CD4-positive, CD25-positive, alpha-beta regulatory T cell (primary cell): Measurements from ENCODE around the gene SFXN5. TPM values are rescaled to one million over a fixed set of nuclear protein-coding genes. Genes with fewer than 3 reads are reported as not detected.

Experiments
- ATAC-seq, 2 donors: fragments of 150-1000 bp; cut with Tn5 transposase; one replicate each; pipeline ENCODE4 v1.10.0; 2021; ENCODE audit warnings: low read depth in 2 of 2, moderate number of reproducible peaks in 2 of 2, moderate library complexity in 1 of 2
- DNase-seq, 3 donors: peaks; one replicate each; pipeline versions ENCODE4 v3.0.0 to v3.0.0-alpha.2; 2012 to 2022; ENCODE audit warnings: mixed read lengths in 1 of 3
- H3K27ac ChIP-seq: one replicate; pipeline ENCODE4 v1.7.0; 2013; ENCODE audit warnings: mild to moderate bottlenecking, low read length; ENCODE audit not compliant: insufficient read depth, poor library complexity, severe bottlenecking
- H3K27me3 ChIP-seq: one replicate; pipeline ENCODE4 v1.7.0; 2013; ENCODE audit warnings: low read length; ENCODE audit not compliant: control insufficient read depth, insufficient read depth
- H3K36me3 ChIP-seq: one replicate; pipeline ENCODE4 v1.7.0; 2013; ENCODE audit warnings: mild to moderate bottlenecking, low read length, moderate library complexity; ENCODE audit not compliant: control insufficient read depth, insufficient read depth
- H3K4me1 ChIP-seq: 2 replicates; pipeline ENCODE4 v1.7.0; 2013; ENCODE audit warnings: mild to moderate bottlenecking, low read length; ENCODE audit not compliant: insufficient read depth, control insufficient read depth, poor library complexity, severe bottlenecking
- H3K4me3 ChIP-seq: one replicate; pipeline ENCODE4 v1.7.0; 2013; ENCODE audit warnings: low read depth, mild to moderate bottlenecking, low read length, moderate library complexity
- H3K9me3 ChIP-seq, 2 experiments: 1 replicate in 1 of 2; 2 replicates in 1 of 2; pipeline ENCODE4 v1.7.0; 2013; ENCODE audit warnings: low read length in 2 of 2, mild to moderate bottlenecking in 1 of 2, moderate library complexity in 1 of 2; ENCODE audit not compliant: control insufficient read depth in 2 of 2
- H3K27ac Mint-ChIP-seq, 3 donors: one replicate each; pipeline ENCODE4 v1.8.0; 2020 to 2022; ENCODE audit warnings: mild to moderate bottlenecking in 3 of 3, mixed read lengths in 3 of 3, moderate library complexity in 2 of 3
- H3K27me3 Mint-ChIP-seq: one replicate; pipeline ENCODE4 v1.8.0; 2022; ENCODE audit warnings: mild to moderate bottlenecking, mixed read lengths
- H3K36me3 Mint-ChIP-seq: one replicate; pipeline ENCODE4 v1.8.0; 2020; ENCODE audit warnings: mixed read lengths
- H3K4me1 Mint-ChIP-seq, 4 donors: one replicate each; pipeline ENCODE4 v1.8.0; 2020 to 2022; ENCODE audit warnings: mixed read lengths in 4 of 4, mild to moderate bottlenecking in 1 of 4
- H3K4me3 Mint-ChIP-seq, 4 donors: one replicate each; pipeline ENCODE4 v1.8.0; 2020 to 2022; ENCODE audit warnings: mild to moderate bottlenecking in 4 of 4, mixed read lengths in 4 of 4, moderate library complexity in 3 of 4
- H3K9me3 Mint-ChIP-seq, 7 donors: one replicate each; pipeline ENCODE4 v1.8.0; 2020 to 2022; ENCODE audit warnings: mixed read lengths in 7 of 7, mild to moderate bottlenecking in 3 of 7, moderate library complexity in 2 of 7
- polyA plus RNA-seq, 4 donors: library from polyadenylated mRNA; unstranded; fragments of 300-500 nt; fragmentation: Illumina TruSeq; gene quantifications; one replicate each; pipeline ENCODE4 v1.2.3, GENCODE V29; 2021
- total RNA-seq: library from RNA; stranded (reverse); gene quantifications from one replicate; pipeline ENCODE4 v1.2.3, GENCODE V29; 2022

The SFXN5 gene
- total and polyA plus RNA-seq, 5 donors from 2014 or later, result 1.0 to 8.0 (median 1.9) TPM

- Histone ChIP-seq H3K36me3 (no peaks in the 10 kb centered on the region), H3K4me1 (no peaks in the 10 kb centered on the region), H3K27ac (no peak overlapping the region), H3K27me3 (no peaks in the 10 kb centered on the region), H3K4me3 (no peak overlapping the region), H3K9me3 (no peaks in the 10 kb centered on the region)
- peaks cover 0 to 3% (median 0%) of the 10 kb centered on the region in 7 donors for H3K9me3 Mint-ChIP-seq
- no peak overlapping the region for H3K27ac Mint-ChIP-seq
- ATAC-seq (no peak), DNase-seq (no peak)
- H3K4me3 Mint-ChIP-seq, result no peak overlapping the region
- peaks cover 10% of the 10 kb centered on the region for H3K36me3 Mint-ChIP-seq
- H3K4me1 Mint-ChIP-seq, result no peaks in the 10 kb centered on the region
- peaks cover 4% of the 10 kb centered on the region for H3K27me3 Mint-ChIP-seq
These were observed 62.8 kb downstream of the SFXN5 start for GRCh38 chr2:73008766-73009135.

GRCh38 chr2:73007991-73008765, 63.3 kb downstream of the SFXN5 start:
- ATAC-seq (no peak), DNase-seq (no peak)
- no peaks in the 10 kb centered on the region for H3K36me3 ChIP-seq
- H3K4me3 ChIP-seq, result no peak overlapping the region
- no peaks in the 10 kb centered on the region for H3K27me3 ChIP-seq
- H3K27ac Mint-ChIP-seq, result no peak overlapping the region
- H3K36me3 Mint-ChIP-seq, result peaks cover 10% of the 10 kb centered on the region
- no peak overlapping the region for H3K4me3 Mint-ChIP-seq
- H3K4me1 ChIP-seq, result no peaks in the 10 kb centered on the region
- H3K9me3 Mint-ChIP-seq, result peaks cover 0 to 3% (median 0%) of the 10 kb centered on the region in 7 donors
- peaks cover 4% of the 10 kb centered on the region for H3K27me3 Mint-ChIP-seq
- no peak overlapping the region for H3K27ac ChIP-seq
- no peaks in the 10 kb centered on the region for H3K9me3 ChIP-seq
- no peaks in the 10 kb centered on the region for H3K4me1 Mint-ChIP-seq

GRCh38 chr2:73006969-73007710, 64.4 kb downstream of the SFXN5 start:
- no peak for ATAC-seq
- peaks cover 0 to 3% (median 0%) of the 10 kb centered on the region in 7 donors for H3K9me3 Mint-ChIP-seq
- no peak for DNase-seq
- peaks cover 4% of the 10 kb centered on the region for H3K27me3 Mint-ChIP-seq
- no peak overlapping the region for H3K27ac Mint-ChIP-seq
- Histone ChIP-seq H3K27me3 (no peaks in the 10 kb centered on the region), H3K4me3 (no peak overlapping the region), H3K27ac (no peak overlapping the region), H3K36me3 (no peaks in the 10 kb centered on the region), H3K9me3 (no peaks in the 10 kb centered on the region), H3K4me1 (no peaks in the 10 kb centered on the region)
- peaks cover 10% of the 10 kb centered on the region for H3K36me3 Mint-ChIP-seq
- no peak overlapping the region for H3K4me3 Mint-ChIP-seq
- no peaks in the 10 kb centered on the region for H3K4me1 Mint-ChIP-seq

- no peak for ATAC-seq
- H3K9me3 ChIP-seq, result no peaks in the 10 kb centered on the region
- no peaks in the 10 kb centered on the region for H3K4me1 Mint-ChIP-seq
- no peak overlapping the region for H3K4me3 Mint-ChIP-seq
- H3K36me3 Mint-ChIP-seq, result peaks cover 10% of the 10 kb centered on the region
- no peaks in the 10 kb centered on the region for H3K4me1 ChIP-seq
- H3K27me3 ChIP-seq, result no peaks in the 10 kb centered on the region
- H3K9me3 Mint-ChIP-seq, result peaks cover 0 to 3% (median 0%) of the 10 kb centered on the region in 7 donors
- H3K36me3 ChIP-seq, result no peaks in the 10 kb centered on the region
- peaks cover 4% of the 10 kb centered on the region for H3K27me3 Mint-ChIP-seq
- no peak overlapping the region for H3K4me3 ChIP-seq
- no peak overlapping the region for H3K27ac Mint-ChIP-seq
- DNase-seq, result no peak
- H3K27ac ChIP-seq, result no peak overlapping the region
These were observed 66.5 kb downstream of the SFXN5 start for GRCh38 chr2:73004889-73005596.

GRCh38 chr2:73004466-73004865, 67.0 kb downstream of the SFXN5 start:
- H3K36me3 ChIP-seq, result no peaks in the 10 kb centered on the region
- no peaks in the 10 kb centered on the region for H3K27me3 ChIP-seq
- no peak overlapping the region for H3K4me3 Mint-ChIP-seq
- H3K27me3 Mint-ChIP-seq, result peaks cover 4% of the 10 kb centered on the region
- ATAC-seq, result no peak
- H3K4me3 ChIP-seq, result no peak overlapping the region
- H3K4me1 ChIP-seq, result no peaks in the 10 kb centered on the region
- H3K27ac ChIP-seq, result no peak overlapping the region
- H3K36me3 Mint-ChIP-seq, result peaks cover 10% of the 10 kb centered on the region
- no peaks in the 10 kb centered on the region for H3K9me3 ChIP-seq
- no peaks in the 10 kb centered on the region for H3K4me1 Mint-ChIP-seq
- H3K27ac Mint-ChIP-seq, result no peak overlapping the region
- H3K9me3 Mint-ChIP-seq, result peaks cover 0 to 3% (median 0%) of the 10 kb centered on the region in 7 donors
- DNase-seq, result no peak

- Histone ChIP-seq H3K36me3 (no peaks in the 10 kb centered on the region), H3K27me3 (no peaks in the 10 kb centered on the region), H3K27ac (no peak overlapping the region), H3K9me3 (no peaks in the 10 kb centered on the region), H3K4me1 (no peaks in the 10 kb centered on the region), H3K4me3 (no peak overlapping the region)
- Mint-ChIP-seq H3K27me3 (peaks cover under 1% of the 10 kb centered on the region), H3K27ac (no peak overlapping the region), H3K4me1 (no peaks in the 10 kb centered on the region), H3K4me3 (no peak overlapping the region), H3K36me3 (peaks cover 7% of the 10 kb centered on the region), H3K9me3 (peaks cover 0 to under 1% (median 0%) of the 10 kb centered on the region in 7 donors)
- DNase-seq (no peak), ATAC-seq (no peak)
These were observed 68.5 kb downstream of the SFXN5 start for GRCh38 chr2:73003027-73003426.

- H3K4me3 ChIP-seq, result no peak overlapping the region
- H3K9me3 ChIP-seq, result no peaks in the 10 kb centered on the region
- Mint-ChIP-seq H3K4me3 (no peak overlapping the region), H3K27me3 (no peaks in the 10 kb centered on the region), H3K27ac (no peak overlapping the region), H3K4me1 (no peaks in the 10 kb centered on the region), H3K36me3 (no peaks in the 10 kb centered on the region), H3K9me3 (no peaks in the 10 kb centered on the region)
- no peaks in the 10 kb centered on the region for H3K4me1 ChIP-seq
- H3K27me3 ChIP-seq, result no peaks in the 10 kb centered on the region
- H3K36me3 ChIP-seq, result no peaks in the 10 kb centered on the region
- DNase-seq (no peak), ATAC-seq (no peak)
- H3K27ac ChIP-seq, result no peak overlapping the region
These were observed 70.5 kb downstream of the SFXN5 start for GRCh38 chr2:73000808-73001570.
